ENCODE results near the gene VSTM4.

The VSTM4 gene

GRCh38 chr10:49093922-49094321, 21.4 kb downstream of the VSTM4 start:
- Histone ChIP-seq H3K36me3 (ENCODE audit: control insufficient read depth, low read length) (no peaks in the 10 kb centered on the region), H3K9me3 (ENCODE audit: control insufficient read depth, insufficient read depth, low read length) (no peaks in the 10 kb centered on the region), H3K4me3 (ENCODE audit: low read length) (no peak overlapping the region), H3K4me2 (ENCODE audit: low read length) (no peak overlapping the region), H4K20me1 (ENCODE audit: control insufficient read depth, insufficient read depth, low read depth, low read length) (no peaks in the 10 kb centered on the region), H3K27me3 (ENCODE audit: control insufficient read depth, low read length) (0 out of 2 replicates have a peak, but pooled peaks cover 3% of the 10 kb centered on the region), H3K4me1 (ENCODE audit: control insufficient read depth, low read length) (no peaks in the 10 kb centered on the region), H3F3A (ENCODE audit: control insufficient read depth, insufficient read depth) (no peaks in the 10 kb centered on the region), H3K27ac (ENCODE audit: low read depth, low read length) (no peak overlapping the region), H3K79me2 (ENCODE audit: control insufficient read depth, low read length) (no peaks in the 10 kb centered on the region), H3K9me2 (replicated peaks; ENCODE audit: control insufficient read depth, low read length) (no peaks in the 10 kb centered on the region)
- TF ChIP-seq CTCF (IDR thresholded peaks at IDR 0.05; ENCODE audit: low read depth, low read length, poor library complexity, severe bottlenecking), result no peak
- no peak for TF ChIP-seq EZH2phosphoT487 (IDR thresholded peaks at IDR 0.05; ENCODE audit: borderline replicate concordance, low read length)

- no peaks in the 10 kb centered on the region for H3K79me2 ChIP-seq (ENCODE audit: control insufficient read depth, low read length)
- 0 out of 2 replicates have a peak, but pooled peaks cover 3% of the 10 kb centered on the region for H3K27me3 ChIP-seq (ENCODE audit: control insufficient read depth, low read length)
- H3K4me2 ChIP-seq (ENCODE audit: low read length), result no peak overlapping the region
- H3K36me3 ChIP-seq (ENCODE audit: control insufficient read depth, low read length), result no peaks in the 10 kb centered on the region
- H4K20me1 ChIP-seq (ENCODE audit: control insufficient read depth, insufficient read depth, low read depth, low read length), result no peaks in the 10 kb centered on the region
- H3K9me2 ChIP-seq (replicated peaks; ENCODE audit: control insufficient read depth, low read length), result no peaks in the 10 kb centered on the region
- no peak overlapping the region for H3K4me3 ChIP-seq (ENCODE audit: low read length)
- H3K27ac ChIP-seq (ENCODE audit: low read depth, low read length), result no peak overlapping the region
- H3F3A ChIP-seq (ENCODE audit: control insufficient read depth, insufficient read depth), result no peaks in the 10 kb centered on the region
- TF ChIP-seq CTCF (IDR thresholded peaks at IDR 0.05; ENCODE audit: low read depth, low read length, poor library complexity, severe bottlenecking) (no peak), EZH2phosphoT487 (IDR thresholded peaks at IDR 0.05; ENCODE audit: borderline replicate concordance, low read length) (no peak)
- no peaks in the 10 kb centered on the region for H3K9me3 ChIP-seq (ENCODE audit: control insufficient read depth, insufficient read depth, low read length)
- H3K4me1 ChIP-seq (ENCODE audit: control insufficient read depth, low read length), result no peaks in the 10 kb centered on the region
Measured at GRCh38 chr10:49092477-49092876, 22.8 kb downstream of the VSTM4 start.

- TF ChIP-seq EZH2phosphoT487 (IDR thresholded peaks at IDR 0.05; ENCODE audit: borderline replicate concordance, low read length) (no peak), CTCF (IDR thresholded peaks at IDR 0.05; ENCODE audit: low read depth, low read length, poor library complexity, severe bottlenecking) (no peak)
Measured at GRCh38 chr10:49091450-49092210, 23.7 kb downstream of the VSTM4 start.

More at GRCh38 chr10:49091450-49092210, 23.7 kb downstream of the VSTM4 start:
- no peaks in the 10 kb centered on the region for H3F3A ChIP-seq (ENCODE audit: control insufficient read depth, insufficient read depth)
- H4K20me1 ChIP-seq (ENCODE audit: control insufficient read depth, insufficient read depth, low read depth, low read length), result no peaks in the 10 kb centered on the region
- H3K27me3 ChIP-seq (ENCODE audit: control insufficient read depth, low read length), result 0 out of 2 replicates have a peak, but pooled peaks cover 3% of the 10 kb centered on the region
- no peaks in the 10 kb centered on the region for H3K4me1 ChIP-seq (ENCODE audit: control insufficient read depth, low read length)
- no peaks in the 10 kb centered on the region for H3K9me2 ChIP-seq (replicated peaks; ENCODE audit: control insufficient read depth, low read length)
- no peaks in the 10 kb centered on the region for H3K9me3 ChIP-seq (ENCODE audit: control insufficient read depth, insufficient read depth, low read length)
- no peak overlapping the region for H3K4me3 ChIP-seq (ENCODE audit: low read length)
- no peak overlapping the region for H3K27ac ChIP-seq (ENCODE audit: low read depth, low read length)
- H3K4me2 ChIP-seq (ENCODE audit: low read length), result no peak overlapping the region
- no peaks in the 10 kb centered on the region for H3K36me3 ChIP-seq (ENCODE audit: control insufficient read depth, low read length)
- H3K79me2 ChIP-seq (ENCODE audit: control insufficient read depth, low read length), result no peaks in the 10 kb centered on the region

All from DOHH2 (cell line).